GM19463 (cell line): Measurements from ENCODE around the gene MAFB.

Experiments
- ATAC-seq: cut with Tn5 transposase; IDR thresholded peaks from one replicate; pipeline ENCODE4 v1.9.1; 2021; ENCODE audit warnings: mild to moderate bottlenecking, moderate library complexity; ENCODE audit not compliant: unreplicated experiment

Gene MAFB

GRCh38 chr20:40682104-40682981 is 6.7 kb downstream of the MAFB start:
- no peak for ATAC-seq

GRCh38 chr20:40681684-40682083 is 7.4 kb downstream of the MAFB start:
- ATAC-seq: no peak

- ATAC-seq: no peak
Measured at GRCh38 chr20:40681165-40681564, 7.9 kb downstream of the MAFB start.

GRCh38 chr20:40680161-40680959 is 8.7 kb downstream of the MAFB start:
- peak; percentile 74 for ATAC-seq

- ATAC-seq: no peak
Measured at GRCh38 chr20:40679184-40679583, 9.9 kb downstream of the MAFB start.

GRCh38 chr20:40678286-40678875 is 10.7 kb downstream of the MAFB start:
- no peak for ATAC-seq

GRCh38 chr20:40677343-40677924 is 11.6 kb downstream of the MAFB start:
- no peak for ATAC-seq

GRCh38 chr20:40676491-40677269 is 12.4 kb downstream of the MAFB start:
- no peak for ATAC-seq

- no peak for ATAC-seq
Measured at GRCh38 chr20:40675599-40676221, 13.3 kb downstream of the MAFB start.

GRCh38 chr20:40673442-40673841 is 15.6 kb downstream of the MAFB start:
- no peak for ATAC-seq

GRCh38 chr20:40672095-40672494 is 16.9 kb downstream of the MAFB start:
- ATAC-seq: no peak

GRCh38 chr20:40670253-40670652 is 18.8 kb downstream of the MAFB start:
- ATAC-seq: no peak

- no peak for ATAC-seq
Measured at GRCh38 chr20:40669692-40670091, 19.3 kb downstream of the MAFB start.

GRCh38 chr20:40668449-40669228 is 20.4 kb downstream of the MAFB start:
- no peak for ATAC-seq

GRCh38 chr20:40667503-40667902 is 21.5 kb downstream of the MAFB start:
- ATAC-seq: no peak

GRCh38 chr20:40666336-40666735 is 22.7 kb downstream of the MAFB start:
- no peak for ATAC-seq

- ATAC-seq: no peak
Measured at GRCh38 chr20:40664891-40665290, 24.1 kb downstream of the MAFB start.

GRCh38 chr20:40663991-40664880 is 24.8 kb downstream of the MAFB start:
- ATAC-seq: no peak
